HG03159 (cell line): ENCODE data around the gene CCNE1.

ENCODE experiments used
- ATAC-seq: cut with Tn5 transposase; IDR thresholded peaks from one replicate; pipeline ENCODE4 v1.9.1; 2021; ENCODE audit warnings: mild to moderate bottlenecking, moderate library complexity; ENCODE audit not compliant: unreplicated experiment

CCNE1 gene

GRCh38 chr19:29842471-29843179 is 30.8 kb downstream of the CCNE1 start:
- ATAC-seq: no peak

- no peak for ATAC-seq
These were observed 31.6 kb downstream of the CCNE1 start for GRCh38 chr19:29843180-29844051.

GRCh38 chr19:29844891-29845573 is 33.2 kb downstream of the CCNE1 start:
- ATAC-seq: peak; percentile 75

- ATAC-seq: no peak
These were observed 33.9 kb downstream of the CCNE1 start for GRCh38 chr19:29845574-29846176.

GRCh38 chr19:29849208-29849607 is 37.4 kb downstream of the CCNE1 start:
- no peak for ATAC-seq

- ATAC-seq: no peak
These were observed 38.7 kb downstream of the CCNE1 start for GRCh38 chr19:29850482-29850881.

GRCh38 chr19:29851769-29852521 is 40.2 kb downstream of the CCNE1 start:
- peak; percentile 78 for ATAC-seq

- ATAC-seq: no peak
These were observed 42.2 kb downstream of the CCNE1 start for GRCh38 chr19:29854033-29854432.

GRCh38 chr19:29855087-29855486 is 43.3 kb downstream of the CCNE1 start:
- ATAC-seq: no peak

- no peak for ATAC-seq
These were observed 44.1 kb downstream of the CCNE1 start for GRCh38 chr19:29855741-29856500.

- ATAC-seq: peak; percentile 54
These were observed 46.3 kb downstream of the CCNE1 start for GRCh38 chr19:29858000-29858596.

GRCh38 chr19:29858621-29859020 is 46.8 kb downstream of the CCNE1 start:
- ATAC-seq: no peak

GRCh38 chr19:29860492-29860891 is 48.7 kb downstream of the CCNE1 start:
- ATAC-seq: no peak

GRCh38 chr19:29861574-29861973 is 49.8 kb downstream of the CCNE1 start:
- ATAC-seq: no peak

- ATAC-seq: no peak
These were observed 54.2 kb downstream of the CCNE1 start for GRCh38 chr19:29866011-29866410.

- no peak for ATAC-seq
These were observed 56.2 kb downstream of the CCNE1 start for GRCh38 chr19:29867984-29868383.

GRCh38 chr19:29871143-29871542 is 59.4 kb downstream of the CCNE1 start:
- ATAC-seq: no peak

GRCh38 chr19:29872224-29872731 is 60.5 kb downstream of the CCNE1 start:
- no peak for ATAC-seq
